Measurements from ENCODE around the gene MYO10.

GRCh38 chr5:16612007-16612406 lies 324.1 kb downstream of the MYO10 start:
- TF ChIP-seq, protein P1, sequence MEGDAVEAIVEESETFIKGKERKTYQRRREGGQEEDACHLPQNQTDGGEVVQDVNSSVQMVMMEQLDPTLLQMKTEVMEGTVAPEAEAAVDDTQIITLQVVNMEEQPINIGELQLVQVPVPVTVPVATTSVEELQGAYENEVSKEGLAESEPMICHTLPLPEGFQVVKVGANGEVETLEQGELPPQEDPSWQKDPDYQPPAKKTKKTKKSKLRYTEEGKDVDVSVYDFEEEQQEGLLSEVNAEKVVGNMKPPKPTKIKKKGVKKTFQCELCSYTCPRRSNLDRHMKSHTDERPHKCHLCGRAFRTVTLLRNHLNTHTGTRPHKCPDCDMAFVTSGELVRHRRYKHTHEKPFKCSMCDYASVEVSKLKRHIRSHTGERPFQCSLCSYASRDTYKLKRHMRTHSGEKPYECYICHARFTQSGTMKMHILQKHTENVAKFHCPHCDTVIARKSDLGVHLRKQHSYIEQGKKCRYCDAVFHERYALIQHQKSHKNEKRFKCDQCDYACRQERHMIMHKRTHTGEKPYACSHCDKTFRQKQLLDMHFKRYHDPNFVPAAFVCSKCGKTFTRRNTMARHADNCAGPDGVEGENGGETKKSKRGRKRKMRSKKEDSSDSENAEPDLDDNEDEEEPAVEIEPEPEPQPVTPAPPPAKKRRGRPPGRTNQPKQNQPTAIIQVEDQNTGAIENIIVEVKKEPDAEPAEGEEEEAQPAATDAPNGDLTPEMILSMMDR (IDR thresholded peaks at IDR 0.05), result no peak
- no peak for TF ChIP-seq POLR2A (IDR thresholded peaks at IDR 0.05)
- TF ChIP-seq EP300 (IDR thresholded peaks at IDR 0.05), result no peak

Measured in tibial nerve (tissue), 4 donors.